ENCODE results near the gene SNX32.

SNX32 gene

DNA sequence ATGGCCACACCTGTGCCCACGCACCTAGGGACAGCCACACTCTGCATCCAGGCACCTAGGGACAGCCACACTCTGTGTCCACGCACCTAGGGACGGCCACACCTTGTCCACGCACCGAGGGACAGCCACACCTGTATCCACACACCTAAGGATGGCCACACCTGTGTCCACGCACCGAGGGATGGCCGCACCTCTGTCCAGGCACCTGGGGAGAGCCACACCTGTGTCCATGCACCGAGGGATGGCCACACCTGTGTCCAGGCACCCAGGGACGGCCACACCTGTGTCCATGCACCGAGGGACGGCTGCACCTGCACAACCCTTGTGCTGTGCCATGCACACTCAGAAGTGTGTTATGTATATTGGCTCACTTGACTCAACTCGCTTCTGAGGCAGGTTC is 36.1 kb upstream of the SNX32 start:
- no peak for DNase-seq (ENCODE audit: low spot score)

- DNase-seq (ENCODE audit: low spot score): no peak
These were observed 34.9 kb upstream of the SNX32 start for GRCh38 chr11:65798882-65799281.

DNA sequence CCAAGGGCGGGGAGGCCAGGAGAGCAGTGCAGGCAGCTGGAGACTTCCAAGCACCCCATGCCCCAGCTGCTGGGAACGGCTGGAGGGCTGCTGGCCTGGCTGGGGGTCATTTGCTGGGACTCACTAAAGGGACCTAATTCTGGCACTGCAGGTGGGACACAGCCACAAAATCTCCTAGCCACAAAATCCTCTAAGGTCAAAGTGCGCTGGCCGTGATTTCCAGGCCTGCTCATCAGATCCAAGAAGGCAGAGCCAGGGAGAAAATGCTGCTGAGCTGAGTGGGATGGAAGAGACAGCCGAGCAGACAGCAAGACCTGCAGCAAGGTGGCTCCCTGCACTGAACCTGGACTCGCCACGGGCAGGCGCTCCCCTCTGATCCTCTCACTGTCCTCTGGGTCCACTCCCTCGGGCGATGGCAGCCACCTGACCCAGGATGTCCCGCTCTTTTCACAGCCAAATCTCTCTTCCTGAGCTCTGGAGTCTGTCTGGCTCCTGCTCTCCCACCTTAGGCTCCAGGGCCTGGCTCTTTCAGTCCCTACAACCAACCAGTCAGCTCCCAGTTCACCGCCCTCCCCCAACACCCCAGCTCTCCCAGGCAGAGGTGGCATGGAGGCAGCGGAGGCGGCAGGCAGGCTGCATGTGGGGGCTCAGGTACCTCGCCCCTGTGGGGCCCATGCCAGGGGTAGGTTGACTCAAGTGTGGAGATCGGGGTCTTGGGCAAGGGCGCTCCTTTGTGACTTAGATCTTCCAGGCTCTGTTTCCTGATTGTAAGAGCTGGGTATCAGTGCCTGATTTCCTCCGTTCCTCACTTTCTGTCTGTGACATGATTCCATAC is 32.4 kb upstream of the SNX32 start:
- no peak for DNase-seq (ENCODE audit: low spot score)

DNA sequence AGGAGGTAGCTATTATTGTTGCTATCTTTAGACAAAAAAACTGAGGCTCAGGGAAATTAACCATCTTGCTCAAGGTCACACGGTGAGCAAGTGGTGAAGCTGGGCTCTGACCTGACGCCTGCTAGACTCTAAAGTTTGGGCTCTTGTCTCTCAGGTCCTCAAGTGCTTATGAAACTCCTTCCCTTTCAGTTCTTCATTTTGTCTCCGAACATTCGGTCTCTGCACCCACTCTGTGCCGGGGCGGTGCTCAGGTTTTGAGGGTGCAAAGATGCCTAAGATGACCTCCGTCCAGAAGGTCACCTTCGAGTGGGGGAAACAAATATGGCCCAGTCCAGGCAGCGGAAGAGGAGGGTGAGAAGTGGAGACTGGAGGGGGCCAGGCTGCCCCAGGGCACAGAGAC is 30.9 kb upstream of the SNX32 start:
- DNase-seq (ENCODE audit: low spot score): no peak

DNA sequence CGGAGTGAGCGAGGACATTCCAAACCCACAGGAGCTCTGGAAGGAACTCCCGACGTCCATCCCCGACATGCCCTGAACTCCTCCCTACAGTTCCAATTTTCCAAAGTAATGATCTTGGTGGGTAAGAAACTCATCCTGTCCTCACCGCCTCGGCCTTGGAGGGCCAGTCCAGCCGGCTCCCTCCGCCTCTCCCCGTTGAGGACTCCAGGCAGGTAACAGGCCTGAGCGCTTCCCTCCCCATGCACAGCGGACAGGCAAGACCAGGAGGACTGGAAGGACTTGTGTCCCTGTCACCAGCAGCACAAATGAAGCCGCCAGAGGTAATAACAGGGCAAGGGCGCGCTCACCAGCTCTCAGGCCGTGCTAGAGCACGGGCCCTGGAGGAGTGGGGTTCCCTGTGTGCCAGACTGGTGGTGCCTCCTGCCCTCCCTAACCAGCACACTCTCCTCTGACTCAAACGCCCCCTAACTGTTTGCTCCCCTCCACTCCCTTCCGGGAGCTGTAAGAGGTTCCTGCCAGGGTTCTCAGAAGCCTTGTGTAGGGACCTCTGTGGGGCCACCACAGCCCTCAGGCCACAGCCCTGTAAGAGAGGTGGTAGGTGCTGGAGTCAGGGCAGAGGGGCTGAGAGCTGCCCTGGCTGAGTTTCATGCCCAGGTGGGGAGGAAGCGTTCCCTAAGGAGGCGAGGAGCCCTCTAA is 29.8 kb upstream of the SNX32 start:
- no peak for DNase-seq (ENCODE audit: low spot score)

- DNase-seq (ENCODE audit: low spot score): no peak
These were observed 26.8 kb upstream of the SNX32 start for GRCh38 chr11:65806979-65807378.

GRCh38 chr11:65808744-65809341 is 24.9 kb upstream of the SNX32 start:
- DNase-seq (ENCODE audit: low spot score): no peak

GRCh38 chr11:65809496-65809895 is 24.3 kb upstream of the SNX32 start:
- DNase-seq (ENCODE audit: low spot score): no peak

- no peak for DNase-seq (ENCODE audit: low spot score)
These were observed 23.5 kb upstream of the SNX32 start for GRCh38 chr11:65810046-65810868.

GRCh38 chr11:65811764-65812475 is 21.8 kb upstream of the SNX32 start:
- DNase-seq (ENCODE audit: low spot score): no peak

DNA sequence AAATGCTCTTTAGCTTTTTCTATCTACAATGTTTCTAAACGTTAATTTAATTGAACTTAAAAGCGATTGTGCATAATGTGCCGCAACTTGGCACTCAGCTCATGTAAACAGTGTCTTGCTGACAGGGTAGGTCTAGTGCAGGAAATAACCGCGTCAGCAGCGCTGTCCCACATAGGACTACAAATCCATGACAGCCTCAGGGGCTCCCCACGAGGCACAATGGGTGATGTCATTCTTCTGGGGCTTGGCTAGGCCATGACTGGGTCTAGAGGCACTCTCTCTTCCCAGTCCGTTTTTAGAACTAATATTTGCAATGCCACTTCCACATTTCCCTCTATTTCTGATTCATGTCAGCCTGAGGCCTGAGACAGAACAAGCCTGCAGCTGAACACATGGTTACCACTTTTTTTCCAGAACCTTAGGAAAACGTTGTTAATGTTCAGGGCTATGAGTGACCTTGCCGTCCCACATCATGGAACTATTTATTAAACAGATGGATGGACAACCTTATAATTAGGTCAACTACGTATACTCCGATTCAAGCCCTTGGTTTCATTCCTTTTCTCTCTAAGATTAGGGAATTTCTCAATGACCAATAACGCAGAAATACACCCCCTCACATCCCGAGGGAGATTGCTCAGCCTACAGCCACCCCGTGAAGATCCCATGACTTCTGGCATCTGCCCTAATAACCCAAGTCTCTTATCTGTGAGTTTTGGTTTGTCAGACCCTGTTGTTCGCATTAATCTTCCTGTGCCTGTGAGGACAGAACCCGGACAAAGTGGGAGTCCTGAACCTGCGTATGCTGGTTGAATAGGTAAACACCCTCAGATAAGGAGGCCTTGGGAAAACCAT is 19.4 kb upstream of the SNX32 start:
- no peak for DNase-seq (ENCODE audit: low spot score)

DNA sequence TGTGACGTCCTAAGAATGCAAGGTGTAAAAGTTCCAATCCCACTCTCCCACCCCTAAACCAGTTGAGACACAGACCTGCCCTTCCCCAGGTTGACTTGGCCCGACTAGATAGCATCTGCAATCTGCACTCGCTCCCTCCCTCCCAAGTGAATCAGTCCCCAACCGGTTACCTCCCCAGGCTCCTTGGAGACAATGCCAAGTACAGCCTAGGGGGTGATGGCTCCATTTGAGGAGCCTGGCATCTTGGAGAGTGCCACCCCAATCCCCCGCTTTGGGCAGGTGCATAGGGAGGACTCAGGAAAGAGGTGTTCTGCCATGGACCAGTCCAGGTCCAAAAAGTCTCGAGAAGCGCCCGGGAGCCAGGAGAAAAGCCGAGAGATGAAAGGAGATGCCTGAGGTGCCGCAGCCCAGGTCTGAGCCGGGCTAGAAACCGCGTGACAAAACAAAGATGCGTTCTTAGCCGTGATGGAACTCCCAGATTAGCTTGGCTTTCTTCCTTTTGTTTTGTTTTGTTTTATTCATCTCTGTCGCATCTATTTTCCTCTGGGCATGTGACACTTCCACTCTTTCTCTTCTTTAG is 18.7 kb upstream of the SNX32 start:
- no peak for DNase-seq (ENCODE audit: low spot score)

DNA sequence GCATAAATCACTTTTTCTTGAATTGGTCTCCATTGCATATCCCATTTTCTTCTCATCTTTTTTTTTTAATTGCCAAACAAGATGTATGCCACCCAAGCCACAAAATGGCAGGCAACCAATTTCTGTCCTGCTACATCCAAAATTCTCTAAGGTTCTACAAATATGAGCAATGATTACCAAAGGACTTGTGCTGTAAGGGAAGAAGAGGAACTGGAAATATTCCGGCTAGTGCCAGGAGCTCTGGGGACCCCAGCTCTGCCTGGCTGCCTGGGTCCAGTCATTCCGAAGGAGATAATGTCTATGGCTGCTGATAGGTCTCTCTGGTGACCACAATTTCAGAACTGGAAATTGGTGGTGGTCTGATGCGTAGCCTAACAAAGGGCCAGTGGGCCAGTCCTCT is 17.1 kb upstream of the SNX32 start:
- no peak for DNase-seq (ENCODE audit: low spot score)

DNA sequence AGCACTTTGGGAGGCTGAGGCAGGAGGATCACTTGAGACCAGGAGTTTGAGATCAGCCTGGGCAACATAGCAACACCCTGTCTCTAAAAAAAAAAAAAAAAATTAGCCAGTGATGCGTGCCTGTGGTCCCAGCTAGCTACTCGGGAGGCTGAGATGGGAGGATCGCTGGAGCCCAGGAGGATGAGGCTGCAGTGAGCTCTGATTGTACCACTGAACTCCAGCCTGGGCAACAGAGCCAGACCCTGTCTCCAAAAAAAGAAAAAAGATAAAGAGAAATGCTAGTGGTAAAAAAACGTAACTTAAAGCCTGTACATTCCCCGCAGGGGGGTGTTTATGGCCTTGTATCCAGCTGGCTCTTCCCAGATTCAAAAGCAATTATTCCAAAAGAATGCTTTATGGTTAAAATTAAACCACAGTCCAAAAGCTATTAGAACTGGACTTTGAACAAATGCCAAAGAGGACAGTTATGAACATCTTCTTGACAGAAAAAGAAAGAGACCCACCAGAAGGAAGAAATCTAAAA is 16.4 kb upstream of the SNX32 start:
- peak; percentile 47 for DNase-seq (ENCODE audit: low spot score)

GRCh38 chr11:65817835-65818680 is 15.7 kb upstream of the SNX32 start:
- DNase-seq (ENCODE audit: low spot score): peak; percentile 78

GRCh38 chr11:65821107-65821506 is 12.7 kb upstream of the SNX32 start:
- DNase-seq (ENCODE audit: low spot score): no peak

DNA sequence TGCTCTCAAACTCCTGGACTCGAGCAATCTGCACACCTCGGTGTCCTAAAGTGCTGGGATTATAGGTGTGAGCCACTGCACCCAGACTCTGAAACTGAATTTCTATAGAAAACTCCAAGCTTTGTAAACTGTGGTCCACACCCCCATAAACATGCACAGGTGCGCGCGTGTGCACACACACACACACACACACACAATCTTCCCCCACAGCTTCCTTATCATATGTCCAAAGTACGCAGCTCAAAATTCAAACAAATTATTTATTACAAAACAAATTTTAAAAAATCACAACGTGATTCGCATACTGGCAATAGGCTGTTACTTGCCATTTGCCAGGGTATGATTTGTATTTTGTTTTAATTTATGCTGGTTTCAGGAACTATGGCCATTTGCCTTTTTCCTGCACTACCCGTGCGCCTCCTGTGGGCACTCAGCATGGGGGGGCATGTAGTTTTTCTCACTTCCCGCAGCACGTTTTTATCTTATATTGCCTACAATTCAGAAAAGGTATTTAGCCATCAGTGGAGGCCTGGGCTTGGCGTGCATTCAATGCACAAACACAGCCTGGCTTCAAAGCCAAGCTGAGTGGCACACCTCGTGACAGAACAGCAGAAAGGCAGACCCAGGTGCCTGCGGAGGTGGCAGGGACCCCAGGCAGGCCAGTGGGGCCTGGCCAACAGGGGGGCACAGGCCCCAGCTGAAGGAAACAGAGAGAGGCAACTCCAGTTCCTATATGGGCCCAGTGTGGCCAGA is 10.8 kb upstream of the SNX32 start:
- DNase-seq (ENCODE audit: low spot score): no peak

- DNase-seq (ENCODE audit: low spot score): no peak
These were observed 6.6 kb upstream of the SNX32 start for GRCh38 chr11:65826984-65827735.

Measured in SW480 (cell line).